Esophagus muscularis mucosa (tissue), 3 donors: Measurements from ENCODE around the gene ABCA3.

ENCODE experiments used
- CTCF ChIP-seq, 3 experiments: fragments of 200-600 bp in 2 of 3; fragments of 450-650 bp in 1 of 3; sonication (generic) in 2 of 3; IDR thresholded peaks; one replicate each; pipeline ENCODE4 v1.5.1; 2017 to 2019; ENCODE audit warnings: antibody characterized with exemption in 3 of 3, mild to moderate bottlenecking in 2 of 3, moderate library complexity in 1 of 3
- POLR2A ChIP-seq: fragments of 450-650 bp; IDR thresholded peaks from one replicate; pipeline ENCODE4 v1.6.1; 2017; ENCODE audit warnings: antibody characterized with exemption, moderate library complexity, mild to moderate bottlenecking, low read depth

DNA sequence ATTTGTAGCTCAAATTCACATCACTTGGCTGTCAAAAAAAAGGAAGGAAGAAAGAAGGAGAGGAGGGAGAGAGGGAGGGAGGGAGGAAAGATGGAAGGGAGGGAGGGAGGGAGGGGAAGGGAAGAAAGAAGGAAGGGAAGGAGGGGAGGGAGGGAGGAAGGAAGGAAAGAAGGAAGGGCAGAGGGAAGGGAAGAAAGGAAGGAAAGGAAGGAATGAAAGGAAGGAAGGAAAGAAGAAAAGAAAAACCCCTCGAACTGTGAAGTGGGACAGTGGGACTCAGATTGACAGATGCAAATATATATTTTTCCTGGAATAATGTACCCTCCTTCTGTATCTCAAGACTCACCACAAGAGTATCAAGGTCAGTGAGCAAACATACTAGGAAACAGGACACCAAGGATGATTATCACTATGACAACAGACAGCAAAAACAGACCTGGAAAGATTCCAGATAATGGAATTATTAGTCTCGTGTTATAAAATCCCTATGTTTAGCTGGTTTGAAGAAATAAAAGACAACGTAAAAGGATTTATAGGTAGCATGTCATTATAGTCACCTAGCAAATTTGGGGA is 24.2 kb upstream of the ABCA3 start:
- no peak for TF ChIP-seq POLR2A
- TF ChIP-seq CTCF (IDR thresholded peaks at IDR 0.05) = no peak
